K562 (cell line): ENCODE measurements around the gene CTCFL. TPM values are rescaled to one million over a fixed set of nuclear protein-coding genes. Genes with fewer than 3 reads are reported as not detected.

Experiments
- CBX8 ChIP-seq: fragments of 200-600 bp; sonication (generic); IDR thresholded peaks from 2 replicates; pipeline ENCODE4 v1.6.1; 2012; ENCODE audit warnings: borderline replicate concordance, mixed run types, low read depth, mild to moderate bottlenecking, moderate library complexity, mixed read lengths, low read length, control low read depth, inconsistent platforms; ENCODE audit not compliant: poor library complexity, severe bottlenecking; ENCODE audit errors: extremely low read depth
- CHD2 ChIP-seq: IDR thresholded peaks from 2 replicates; pipeline ENCODE4 v1.6.1; 2011; ENCODE audit warnings: low read depth, low read length
- CHD4 ChIP-seq: fragments of 200-600 bp; sonication (generic); IDR thresholded peaks from 3 replicates; pipeline ENCODE4 v1.6.1; 2012; ENCODE audit warnings: low read depth, mild to moderate bottlenecking, mixed read lengths, low read length, inconsistent platforms; ENCODE audit not compliant: insufficient read depth, insufficient replicate concordance, poor library complexity, severe bottlenecking
- CTBP1 ChIP-seq: fragments of 450-650 bp; IDR thresholded peaks from 2 replicates; pipeline ENCODE4 v1.6.1; 2016; ENCODE audit warnings: borderline replicate concordance
- CTCF ChIP-seq, 3 experiments: IDR thresholded peaks in 2 of 3; conservative IDR thresholded peaks in 1 of 3; 2 replicates each; pipeline ENCODE4 v1.5.1; 2011 to 2012; ENCODE audit warnings: low read length in 3 of 3, mild to moderate bottlenecking in 3 of 3, control low read depth in 2 of 3, improper control_type of control experiment in 1 of 3, inconsistent platforms in 1 of 3, low read depth in 1 of 3, mixed read lengths in 1 of 3, moderate library complexity in 1 of 3; ENCODE audit not compliant: insufficient read depth in 2 of 3
- FOXA3 ChIP-seq, 2 experiments: fragments of 450-650 bp in 1 of 2; sonication (generic) in 1 of 2; formaldehyde crosslinking; IDR thresholded peaks in 1 of 2; conservative IDR thresholded peaks in 1 of 2; 2 replicates each; pipeline versions ENCODE4 v1.4.0 to v1.8.0; 2020 to 2022; ENCODE audit warnings: mild to moderate bottlenecking in 2 of 2, missing genetic modification reagents in 1 of 2
- HEY1 ChIP-seq: fragments of 250-450 bp; sonication (Bioruptor Pico); IDR thresholded peaks from 2 replicates; pipeline ENCODE4 v1.5.0; 2020; ENCODE audit warnings: mild to moderate bottlenecking, moderate library complexity, borderline replicate concordance
- MCM5 ChIP-seq: fragments of 450-650 bp; IDR thresholded peaks from 2 replicates; pipeline ENCODE4 v1.6.1; 2016; ENCODE audit warnings: low read depth
- NEUROD1 ChIP-seq: fragments of 150-350 bp; IDR thresholded peaks from 2 replicates; pipeline ENCODE4 v1.6.1; 2014; ENCODE audit warnings: borderline replicate concordance, low read length, low read depth; ENCODE audit not compliant: partially characterized antibody
- RFX1 ChIP-seq: fragments of 450-650 bp; IDR thresholded peaks from 2 replicates; pipeline ENCODE4 v1.6.1; 2016; ENCODE audit warnings: mild to moderate bottlenecking, moderate library complexity
- RREB1 ChIP-seq: fragments of 250-450 bp; sonication (Bioruptor Pico); IDR thresholded peaks from 2 replicates; pipeline ENCODE4 v1.4.0; 2020
- TEAD1 ChIP-seq, 2 experiments: fragments of 450-650 bp in 1 of 2; sonication (generic) in 1 of 2; formaldehyde crosslinking; IDR thresholded peaks; 2 replicates each; pipeline versions ENCODE4 v1.4.0 to v1.8.0; 2020 to 2022; ENCODE audit warnings: mild to moderate bottlenecking in 2 of 2, missing genetic modification reagents in 1 of 2
- TRIM24 ChIP-seq, 2 experiments: fragments of 450-650 bp; IDR thresholded peaks; 2 replicates each; pipeline ENCODE4 v1.6.1; 2016
- UBTF ChIP-seq, 2 experiments: IDR thresholded peaks; 2 replicates each; pipeline ENCODE4 v1.6.1; 2012; ENCODE audit warnings: improper control_type of control experiment in 2 of 2, low read depth in 2 of 2, low read length in 2 of 2, borderline replicate concordance in 1 of 2
- ZKSCAN3 ChIP-seq: fragments of 250-450 bp; sonication (Bioruptor Pico); IDR thresholded peaks from 2 replicates; pipeline ENCODE4 v1.4.0; 2020
- ZKSCAN8 ChIP-seq: fragments of 200-800 bp; sonication (Bioruptor generic); IDR thresholded peaks from 2 replicates; pipeline ENCODE4 v1.6.1; 2016; ENCODE audit warnings: missing genetic modification characterization, missing compliant biosample characterization
- polyA plus RNA-seq, 8 experiments: library from polyadenylated mRNA; depleted of rRNA in 4 of 8; stranded (reverse) in 5 of 8; unstranded in 3 of 8; fragments of >200 nt; fragmentation: Nextera tagmentation in 2 of 8; fragmentation: Illumina TruSeq in 1 of 8; extraction: Ambion mirVana in 2 of 8; extraction: Trizol in 1 of 8; gene quantifications; 2 replicates each; pipeline versions ENCODE4 v1.2.1 to v1.2.3, GENCODE V29; 2011 to 2014; ENCODE audit warnings: inconsistent platforms in 1 of 8, missing spikeins in 1 of 8
- total RNA-seq, 7 experiments: library from RNA; depleted of rRNA in 6 of 7; stranded (reverse); fragments of >200 nt in 6 of 7; fragmentation: Illumina TruSeq in 2 of 7; extraction: Trizol in 2 of 7; gene quantifications; 2 replicates each; pipeline versions ENCODE4 v1.2.1 to v1.2.3, GENCODE V29; 2011 to 2021; ENCODE audit warnings: low replicate concordance in 1 of 7

The CTCFL gene
- total and polyA plus RNA-seq, 9 of the 15 experiments (the other 6 are each of a cell fraction or from before 2014, with no cell fraction given): 42.4 to 188 (median 111) TPM

- no peak for TF ChIP-seq RREB1
- peak; percentile 59 to 98 (median 86) for TF ChIP-seq CTCF (IDR thresholded peaks at IDR 0.05 in 2 of 3, conservative IDR thresholded peaks at IDR 0.05 in 1 of 3; ENCODE audit: insufficient read depth in 2 of 3, low read depth in 1 of 3, low read length in 3 of 3)
- no peak for TF ChIP-seq FOXA3 (CRISPR knock-in tag; conservative IDR thresholded peaks at IDR 0.05 in 1 of 2, IDR thresholded peaks at IDR 0.05 in 1 of 2)
- no peak for TF ChIP-seq RFX1
- TF ChIP-seq CHD2: peak; percentile 63; the same call in 1 of the 2 replicates
- no peak for TF ChIP-seq MCM5
- peak; percentile 73 for TF ChIP-seq CHD4
- no peak for TF ChIP-seq ZKSCAN3 (CRISPR knock-in tag)
- 0 out of 4 replicates have a peak, but pooled peaks of 1 of the 2 experiments have one; percentile 30 for TF ChIP-seq UBTF (IDR thresholded peaks at IDR 0.05; ENCODE audit: borderline replicate concordance in 1 of 2, low read depth in 2 of 2, low read length in 2 of 2)
- peak; percentile 45 for TF ChIP-seq NEUROD1
- no peak for TF ChIP-seq CBX8
- TF ChIP-seq TRIM24 (IDR thresholded peaks at IDR 0.05): 0 out of 4 replicates have a peak, but pooled peaks of 1 of the 2 experiments have one; percentile 28
- 0 out of 2 replicates have a peak, but pooled peaks have one; percentile 9 for TF ChIP-seq ZKSCAN8
- no peak for TF ChIP-seq TEAD1 (CRISPR knock-in tag; IDR thresholded peaks at IDR 0.05)
- no peak for TF ChIP-seq HEY1 (CRISPR knock-in tag)
- no peak for TF ChIP-seq CTBP1
These were observed 1.3 kb upstream of the CTCFL start (continued) for GRCh38 chr20:57526087-57526884.
